ENCODE measurements around the gene SP2.

DNA sequence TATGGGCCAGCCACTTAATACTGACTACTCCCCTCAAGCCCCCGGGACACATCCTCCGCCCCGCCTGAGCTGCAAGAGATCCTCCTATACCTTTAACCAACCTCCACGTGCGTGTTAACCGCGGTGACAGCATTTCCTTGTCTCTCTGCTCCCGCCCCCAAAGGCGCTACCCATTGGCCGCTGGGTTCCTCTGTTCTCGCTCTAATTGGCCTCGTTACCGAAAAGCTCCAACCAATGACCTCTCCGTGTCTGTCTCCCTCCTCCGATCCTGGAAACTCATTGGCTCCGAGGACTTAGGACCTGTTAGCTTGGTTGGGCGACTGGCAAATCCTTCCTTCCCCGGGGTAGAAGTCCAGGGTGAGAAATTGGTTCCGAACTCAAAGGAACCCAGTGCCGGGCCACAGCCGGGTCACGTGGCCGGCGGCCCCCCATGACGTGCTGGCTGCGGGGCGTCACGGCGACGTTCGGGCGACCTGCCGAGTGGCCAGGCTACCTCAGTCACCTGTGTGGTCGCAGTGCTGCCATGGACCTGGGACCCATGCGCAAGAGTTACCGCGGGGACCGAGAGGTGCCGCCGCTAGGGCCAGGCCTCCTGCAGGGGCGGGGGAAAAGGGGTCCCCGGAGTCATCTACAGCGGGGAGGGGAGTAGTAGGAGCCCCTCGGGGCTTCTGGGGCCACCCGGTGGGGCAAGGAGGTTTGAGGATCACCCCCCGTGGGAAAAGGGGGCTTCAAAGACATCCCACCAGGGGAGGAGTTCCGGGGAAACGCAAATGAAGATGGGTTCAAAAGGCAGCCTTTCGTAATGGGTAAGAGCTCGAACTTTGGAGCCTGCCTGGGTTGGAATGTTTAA is 45.4 kb downstream of the SP2 start, which contains the start of gene PNPO:
- peak; percentile 28; the same call in 1 of the 2 replicates for TF ChIP-seq SIN3B (IDR thresholded peaks at IDR 0.05; ENCODE audit: low read length)
- no peak for TF ChIP-seq MTF2 (CRISPR knock-in tag; IDR thresholded peaks at IDR 0.05; ENCODE audit: borderline replicate concordance)
- peak; percentile 81; the same call in 1 of the 2 replicates for TF ChIP-seq EHMT2 (IDR thresholded peaks at IDR 0.05; ENCODE audit: borderline replicate concordance, low read depth, low read length)
- TF ChIP-seq TCF12 (IDR thresholded peaks at IDR 0.05): no peak
- peak; percentile 83; the same call in 1 of the 2 replicates for TF ChIP-seq TCF12 (CRISPR knock-in tag; IDR thresholded peaks at IDR 0.05)
- TF ChIP-seq YY1 (IDR thresholded peaks at IDR 0.05; ENCODE audit: insufficient read depth, insufficient replicate concordance, low read depth, low read length): peak; percentile 70
- no peak for TF ChIP-seq HOXA7 (CRISPR knock-in tag; IDR thresholded peaks at IDR 0.05)
- TF ChIP-seq ESRRA (CRISPR knock-in tag; IDR thresholded peaks at IDR 0.05; ENCODE audit: low read depth): peak; percentile 72; the same call in 1 of the 2 replicates
- TF ChIP-seq, protein P1, sequence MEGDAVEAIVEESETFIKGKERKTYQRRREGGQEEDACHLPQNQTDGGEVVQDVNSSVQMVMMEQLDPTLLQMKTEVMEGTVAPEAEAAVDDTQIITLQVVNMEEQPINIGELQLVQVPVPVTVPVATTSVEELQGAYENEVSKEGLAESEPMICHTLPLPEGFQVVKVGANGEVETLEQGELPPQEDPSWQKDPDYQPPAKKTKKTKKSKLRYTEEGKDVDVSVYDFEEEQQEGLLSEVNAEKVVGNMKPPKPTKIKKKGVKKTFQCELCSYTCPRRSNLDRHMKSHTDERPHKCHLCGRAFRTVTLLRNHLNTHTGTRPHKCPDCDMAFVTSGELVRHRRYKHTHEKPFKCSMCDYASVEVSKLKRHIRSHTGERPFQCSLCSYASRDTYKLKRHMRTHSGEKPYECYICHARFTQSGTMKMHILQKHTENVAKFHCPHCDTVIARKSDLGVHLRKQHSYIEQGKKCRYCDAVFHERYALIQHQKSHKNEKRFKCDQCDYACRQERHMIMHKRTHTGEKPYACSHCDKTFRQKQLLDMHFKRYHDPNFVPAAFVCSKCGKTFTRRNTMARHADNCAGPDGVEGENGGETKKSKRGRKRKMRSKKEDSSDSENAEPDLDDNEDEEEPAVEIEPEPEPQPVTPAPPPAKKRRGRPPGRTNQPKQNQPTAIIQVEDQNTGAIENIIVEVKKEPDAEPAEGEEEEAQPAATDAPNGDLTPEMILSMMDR (CRISPR knock-in tag; IDR thresholded peaks at IDR 0.05): peak; percentile 35; the same call in 1 of the 2 replicates

Measured in HepG2 (cell line).